ENCODE measurements around the gene CDC73. TPM values are rescaled to one million over a fixed set of nuclear protein-coding genes. Genes with fewer than 3 reads are reported as not detected.

Gene CDC73
- total RNA-seq, 4 donors from 2014 or later: 17.0 to 30.0 (median 26.6) TPM

- no peak overlapping the region for H3K4me3 ChIP-seq
- no peak overlapping the region for H3K27ac ChIP-seq
- 100% methylated on average over 1 of the region's 1 CpG for WGBS
- peaks cover 34% of the 10 kb centered on the region for H3K36me3 ChIP-seq
- no peak for TF ChIP-seq CTCF (IDR thresholded peaks at IDR 0.05)
- no peak for TF ChIP-seq POLR2A (IDR thresholded peaks at IDR 0.05)
- no peak for TF ChIP-seq EP300 (IDR thresholded peaks at IDR 0.05)
- no peak for TF ChIP-seq POLR2AphosphoS5 (IDR thresholded peaks at IDR 0.05)
- H3K4me1 ChIP-seq: no peaks in the 10 kb centered on the region
- no peaks in the 10 kb centered on the region for H3K27me3 ChIP-seq
- no peaks in the 10 kb centered on the region for H3K9me3 ChIP-seq
- no peak for DNase-seq (ENCODE audit: low spot score in 2 of 2)
Observed at GRCh38 chr1:193211539-193211938, 89.7 kb downstream of the CDC73 start.

- H3K4me3 ChIP-seq: no peak overlapping the region
- no peak overlapping the region for H3K27ac ChIP-seq
- DNase-seq (ENCODE audit: low spot score in 2 of 2): no peak
- no peaks in the 10 kb centered on the region for H3K4me1 ChIP-seq
- H3K27me3 ChIP-seq: no peaks in the 10 kb centered on the region
- H3K36me3 ChIP-seq: peaks cover 37% of the 10 kb centered on the region
- no peaks in the 10 kb centered on the region for H3K9me3 ChIP-seq
- no peak for TF ChIP-seq EP300 (IDR thresholded peaks at IDR 0.05)
- no peak for TF ChIP-seq POLR2A (IDR thresholded peaks at IDR 0.05)
- no peak for TF ChIP-seq POLR2AphosphoS5 (IDR thresholded peaks at IDR 0.05)
- no peak for TF ChIP-seq CTCF (IDR thresholded peaks at IDR 0.05)
- WGBS: 96% methylated on average over 2 of the region's 2 CpGs
Observed at GRCh38 chr1:193212637-193213036, 90.8 kb downstream of the CDC73 start.

GRCh38 chr1:193213998-193214397 is 92.2 kb downstream of the CDC73 start:
- Histone ChIP-seq H3K4me3 (no peak overlapping the region), H3K27ac (no peak overlapping the region), H3K4me1 (no peaks in the 10 kb centered on the region), H3K27me3 (no peaks in the 10 kb centered on the region), H3K36me3 (peaks cover 41% of the 10 kb centered on the region), H3K9me3 (no peaks in the 10 kb centered on the region)
- no peak for DNase-seq (ENCODE audit: low spot score in 2 of 2)
- TF ChIP-seq EP300 (IDR thresholded peaks at IDR 0.05) (no peak), CTCF (IDR thresholded peaks at IDR 0.05) (no peak), POLR2AphosphoS5 (IDR thresholded peaks at IDR 0.05) (no peak), POLR2A (IDR thresholded peaks at IDR 0.05) (no peak)
- WGBS: 98% methylated on average over 4 of the region's 4 CpGs

- H3K27ac ChIP-seq: no peak overlapping the region
- WGBS: 94% methylated on average over 7 of the region's 8 CpGs
- H3K4me3 ChIP-seq: no peak overlapping the region
- H3K27me3 ChIP-seq: no peaks in the 10 kb centered on the region
- DNase-seq (ENCODE audit: low spot score in 2 of 2): no peak
- no peaks in the 10 kb centered on the region for H3K9me3 ChIP-seq
- H3K4me1 ChIP-seq: peaks cover 3% of the 10 kb centered on the region
- H3K36me3 ChIP-seq: peaks cover 41% of the 10 kb centered on the region
- no peak for TF ChIP-seq CTCF (IDR thresholded peaks at IDR 0.05)
- no peak for TF ChIP-seq POLR2A (IDR thresholded peaks at IDR 0.05)
- no peak for TF ChIP-seq POLR2AphosphoS5 (IDR thresholded peaks at IDR 0.05)
- no peak for TF ChIP-seq EP300 (IDR thresholded peaks at IDR 0.05)
Observed at GRCh38 chr1:193216920-193217319, 95.1 kb downstream of the CDC73 start.

- H3K27me3 ChIP-seq: no peaks in the 10 kb centered on the region
- H3K36me3 ChIP-seq: peaks cover 28% of the 10 kb centered on the region
- no peaks in the 10 kb centered on the region for H3K9me3 ChIP-seq
- WGBS: 86% methylated on average over 4 of the region's 4 CpGs
- no peak overlapping the region for H3K27ac ChIP-seq
- no peak for DNase-seq (ENCODE audit: low spot score in 2 of 2)
- no peak overlapping the region for H3K4me3 ChIP-seq
- TF ChIP-seq POLR2AphosphoS5 (IDR thresholded peaks at IDR 0.05): no peak
- no peak for TF ChIP-seq EP300 (IDR thresholded peaks at IDR 0.05)
- TF ChIP-seq POLR2A (IDR thresholded peaks at IDR 0.05): no peak
- no peak for TF ChIP-seq CTCF (IDR thresholded peaks at IDR 0.05)
- H3K4me1 ChIP-seq: peaks cover 4% of the 10 kb centered on the region
Observed at GRCh38 chr1:193219391-193219790, 97.6 kb downstream of the CDC73 start.

All from suprapubic skin (tissue), 4 donors.